Effector CD8-positive, alpha-beta T cell (primary cell): ENCODE measurements around the gene KLHL24.
"Not testable (repeated sequence)": the region's sequence is repeated elsewhere in the genome, so short reads cannot be mapped to it uniquely, and the experiment has no call there.

Experiments used
- DNase-seq: peaks from one replicate; lab custom pipeline; 2025; lab: John Stamatoyannopoulos, UW

KLHL24 gene

DNA sequence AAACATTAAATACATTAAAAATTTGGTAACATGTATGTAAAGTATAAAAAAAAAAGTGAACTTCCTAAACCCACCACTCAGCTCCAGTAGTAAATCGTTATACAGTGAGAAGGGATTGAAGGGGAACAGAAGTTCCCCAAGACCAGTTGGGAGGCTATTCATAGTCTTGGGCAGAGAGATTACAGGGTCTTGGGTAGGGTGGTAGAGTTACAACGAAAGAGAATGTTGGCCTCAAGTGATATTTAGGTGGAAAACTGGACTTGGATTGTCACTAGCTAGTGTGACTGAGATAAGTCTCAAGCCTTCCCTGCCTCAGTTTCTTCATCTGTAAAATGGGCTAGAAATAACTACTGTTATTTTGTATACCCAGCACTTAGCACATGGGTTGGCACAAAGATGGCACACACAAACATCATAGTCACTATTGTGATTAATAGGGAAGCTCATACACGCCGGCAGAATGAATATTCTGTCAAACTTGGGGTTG lies 61.7 kb downstream of the KLHL24 start:
- DNase-seq = no peak

DNA sequence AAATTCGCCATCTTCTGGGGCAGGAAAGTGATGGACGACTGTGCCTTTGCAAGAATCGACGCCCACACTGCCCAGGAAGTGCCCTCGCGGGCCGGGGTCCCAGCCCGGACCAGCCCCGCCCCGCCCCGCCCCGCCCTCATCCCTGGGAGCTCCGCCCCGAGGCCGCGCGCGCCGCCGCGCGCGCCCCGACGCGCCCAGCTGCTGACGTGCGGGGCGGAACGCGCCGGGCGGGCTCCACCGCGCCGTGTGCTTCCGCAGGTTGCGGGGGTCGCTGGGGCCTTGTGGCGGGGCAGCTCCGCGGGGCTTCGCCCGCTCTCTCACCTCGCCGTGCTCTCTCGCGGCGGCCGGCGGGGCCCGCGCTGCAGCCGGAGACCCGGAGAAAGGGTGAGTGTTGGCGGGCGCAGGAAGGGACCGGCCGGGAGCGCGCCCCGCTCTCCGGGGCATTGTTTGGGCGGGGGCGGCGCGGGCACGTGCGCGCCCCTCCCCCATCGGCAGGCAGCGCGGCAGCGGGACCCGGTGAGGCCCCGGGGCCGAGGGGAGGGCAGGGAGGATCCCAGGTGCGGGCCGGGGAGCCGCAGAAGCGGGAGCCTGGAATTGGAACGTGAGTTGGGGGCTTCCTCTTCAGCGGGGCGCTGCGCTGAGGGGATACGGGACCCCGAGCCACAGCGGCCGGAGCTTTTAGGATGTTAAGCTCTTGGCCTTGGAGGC lies 62.3 kb downstream of the KLHL24 start, which contains the start of gene YEATS2:
Gene YEATS2 (plus strand): TSS at position 188 of the 708 bp plus-strand sequence. CDS start 17,366 bp downstream, outside the sequence.
- DNase-seq = peak; percentile 50

DNA sequence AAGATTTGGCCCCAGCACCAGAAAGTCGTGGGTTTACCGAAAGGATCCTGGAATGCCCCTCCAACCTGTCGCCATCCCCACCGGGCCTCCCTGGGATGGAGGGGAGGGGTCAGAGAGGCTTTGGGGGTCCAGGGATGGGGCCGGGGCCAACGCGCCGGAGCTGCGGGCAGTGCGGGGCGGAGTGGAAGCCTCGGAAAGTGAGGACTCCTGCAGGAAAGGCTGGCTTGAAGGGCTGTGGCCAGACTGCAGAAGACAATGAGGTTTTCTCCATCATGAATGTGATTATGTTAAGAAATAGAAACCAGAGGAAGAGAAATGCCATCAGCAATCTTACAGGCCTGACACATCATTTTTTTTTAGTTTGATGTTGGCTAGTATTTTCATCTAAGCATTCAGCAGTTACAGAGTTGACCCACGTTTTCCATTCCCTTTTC lies 62.9 kb downstream of the KLHL24 start:
- DNase-seq = no peak

DNA sequence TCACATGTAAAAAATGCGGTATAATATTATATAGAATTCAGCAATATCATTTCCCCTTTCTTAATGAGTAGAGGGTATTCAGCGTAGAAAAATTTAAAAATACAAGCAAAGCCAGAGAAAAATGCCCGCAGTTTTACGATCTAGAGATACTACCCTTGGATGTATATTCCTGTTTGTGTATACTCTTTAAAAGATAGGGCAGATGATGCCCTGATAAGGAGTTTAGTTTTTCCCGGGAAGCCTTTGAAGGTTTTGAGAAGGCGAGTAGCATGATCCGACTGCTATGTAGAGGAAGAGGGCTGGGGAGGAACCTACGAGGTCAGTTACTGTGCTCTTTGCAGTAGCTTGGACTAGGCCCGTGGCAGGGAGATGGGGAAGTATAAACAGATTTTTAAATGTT lies 63.3 kb downstream of the KLHL24 start:
- DNase-seq = no peak

DNA sequence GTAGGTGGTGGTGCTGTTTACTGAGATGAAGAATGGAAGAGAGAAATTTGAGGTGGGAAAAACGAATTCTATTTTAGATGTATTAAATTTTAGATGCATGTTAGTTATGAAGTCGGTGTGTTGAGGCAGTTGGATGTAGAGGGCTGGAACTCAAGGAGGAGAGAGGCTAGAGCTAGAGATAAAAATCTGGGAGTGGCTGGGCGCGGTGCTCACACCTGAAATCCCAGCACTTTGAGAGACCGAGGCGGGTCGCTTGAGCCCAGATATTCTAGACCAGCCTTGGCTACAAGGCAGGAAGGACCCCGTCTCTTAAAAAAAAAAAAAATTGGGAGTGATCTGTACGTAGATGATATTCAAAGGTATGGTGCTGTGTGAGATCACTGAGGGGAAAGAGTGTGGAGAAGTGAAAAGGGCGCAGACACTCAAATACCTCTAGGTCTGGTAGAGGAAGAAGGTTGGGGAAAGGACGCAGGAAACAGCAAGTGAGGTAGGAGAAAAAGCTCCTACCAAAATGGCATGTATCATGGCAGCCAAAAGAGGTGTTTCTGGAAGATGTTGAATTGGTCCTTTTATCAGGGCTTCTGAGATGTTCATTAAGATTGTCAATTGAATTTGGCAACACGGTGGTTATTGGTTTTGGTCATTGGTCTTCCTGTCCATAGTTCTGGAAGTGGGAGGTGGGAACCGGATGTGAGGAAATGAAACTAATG lies 64.0 kb downstream of the KLHL24 start:
- DNase-seq = no peak

DNA sequence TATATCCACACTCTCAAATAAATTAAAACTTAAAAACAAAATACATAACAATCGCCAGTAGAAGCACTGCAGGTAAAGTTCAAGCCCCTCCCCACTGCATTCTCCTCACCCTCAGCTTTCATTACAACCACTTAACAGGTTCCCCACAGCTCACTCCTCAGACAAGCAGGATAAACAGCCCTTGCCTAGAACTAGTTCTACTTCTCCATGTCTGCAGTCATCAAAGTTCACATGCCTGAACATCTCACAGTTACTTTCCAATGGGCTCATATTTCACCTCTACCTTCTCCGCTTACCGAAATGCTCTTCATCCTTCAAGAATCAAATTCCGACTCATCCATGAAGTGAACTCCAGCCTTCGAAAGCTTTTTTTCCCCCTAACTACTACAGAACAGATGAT lies 66.3 kb downstream of the KLHL24 start:
- DNase-seq = no peak

DNA sequence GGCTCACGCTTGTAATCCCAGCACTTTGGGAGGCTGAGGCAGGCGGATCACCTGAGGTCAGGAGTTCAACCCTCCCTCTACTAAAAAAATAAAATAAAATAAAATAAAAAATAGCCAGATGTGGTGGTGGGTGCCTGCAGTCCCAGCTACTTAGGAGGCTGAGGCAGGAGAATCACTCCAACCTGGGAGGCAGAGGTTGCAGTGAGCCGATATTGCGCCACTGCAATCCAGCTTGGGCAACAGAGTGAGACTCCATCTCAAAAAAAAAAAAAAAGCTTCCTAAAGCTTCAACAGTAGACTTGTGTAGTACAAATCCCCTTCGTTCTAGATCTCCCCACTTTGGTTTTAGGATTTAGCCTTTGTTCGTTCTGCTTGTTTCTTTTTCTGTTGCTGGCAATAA lies 68.5 kb downstream of the KLHL24 start:
- DNase-seq = not testable (repeated sequence)

DNA sequence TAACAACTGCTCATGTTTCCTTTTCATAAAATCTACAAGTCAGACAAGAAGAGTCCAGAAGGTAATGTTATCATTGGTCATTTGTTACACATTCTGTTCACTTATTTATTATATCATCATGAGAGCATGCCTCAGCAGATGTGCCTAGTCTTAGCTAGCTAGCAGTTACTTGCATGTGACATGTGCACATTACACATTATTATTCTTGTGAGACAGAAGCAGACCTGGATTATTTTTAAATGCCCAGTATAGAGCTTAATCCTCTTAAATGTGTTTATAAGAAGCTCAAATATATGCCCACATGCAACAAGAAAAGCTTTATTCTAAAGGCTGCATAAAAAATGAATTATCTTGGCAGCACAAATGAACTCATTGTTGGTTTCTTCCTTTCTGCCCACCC lies 74.8 kb downstream of the KLHL24 start:
- DNase-seq = no peak

DNA sequence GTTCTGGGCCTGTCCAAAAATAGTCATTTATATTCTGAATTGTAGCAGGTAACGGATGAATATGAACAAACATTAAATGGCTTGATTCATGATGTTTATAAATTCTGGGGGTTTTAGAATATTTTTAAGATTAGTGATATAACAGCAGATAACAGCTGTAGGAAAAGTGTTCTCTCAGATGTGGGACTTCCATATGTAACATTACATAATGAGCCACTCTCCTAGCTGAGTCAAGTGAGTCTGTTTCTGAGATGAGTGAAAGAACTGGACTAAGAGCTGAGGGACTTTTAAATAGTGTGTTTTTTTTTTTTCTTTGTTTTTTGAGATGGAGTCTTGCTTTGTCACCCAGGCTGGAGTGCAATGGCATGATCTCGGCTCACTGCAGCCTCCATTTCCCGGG lies 76.1 kb downstream of the KLHL24 start:
- no peak for DNase-seq

DNA sequence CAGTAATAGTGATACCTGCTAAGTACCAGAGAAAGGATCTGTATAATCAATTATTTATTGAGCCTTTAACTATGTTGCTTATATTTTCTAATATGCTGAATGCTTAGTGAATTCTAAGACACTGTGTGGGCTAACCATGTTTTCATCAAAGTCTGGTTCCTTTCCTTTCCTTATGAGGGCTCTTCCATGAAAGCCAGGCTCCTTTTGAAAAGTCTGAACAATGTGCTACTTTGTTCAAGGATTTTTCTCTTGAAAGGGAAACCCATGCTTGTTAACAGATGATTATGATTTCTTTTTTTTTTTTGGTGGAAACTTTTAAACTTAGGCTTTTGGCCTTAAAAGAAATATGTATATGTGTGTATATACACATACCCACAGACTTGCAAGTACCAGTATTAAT lies 79.2 kb downstream of the KLHL24 start:
- no peak for DNase-seq

DNA sequence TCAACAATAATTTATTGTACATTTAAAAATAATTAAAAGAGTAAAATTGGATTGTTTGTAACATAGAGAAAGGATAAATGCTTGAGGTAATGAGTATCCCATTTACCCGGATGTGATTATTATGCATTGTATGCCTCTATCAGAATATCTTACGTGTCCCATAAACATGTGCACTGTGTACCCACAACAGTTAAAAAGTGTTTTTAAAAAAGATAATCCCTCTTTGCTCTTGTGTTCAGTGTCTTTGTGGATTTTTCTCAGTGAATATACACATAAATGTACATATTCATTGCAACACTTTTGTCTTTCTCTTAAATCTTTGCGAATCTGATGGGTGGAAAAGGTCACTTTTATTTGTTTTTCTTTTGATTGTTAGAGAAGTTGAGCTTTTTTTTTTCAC lies 82.6 kb downstream of the KLHL24 start:
- no peak for DNase-seq

DNA sequence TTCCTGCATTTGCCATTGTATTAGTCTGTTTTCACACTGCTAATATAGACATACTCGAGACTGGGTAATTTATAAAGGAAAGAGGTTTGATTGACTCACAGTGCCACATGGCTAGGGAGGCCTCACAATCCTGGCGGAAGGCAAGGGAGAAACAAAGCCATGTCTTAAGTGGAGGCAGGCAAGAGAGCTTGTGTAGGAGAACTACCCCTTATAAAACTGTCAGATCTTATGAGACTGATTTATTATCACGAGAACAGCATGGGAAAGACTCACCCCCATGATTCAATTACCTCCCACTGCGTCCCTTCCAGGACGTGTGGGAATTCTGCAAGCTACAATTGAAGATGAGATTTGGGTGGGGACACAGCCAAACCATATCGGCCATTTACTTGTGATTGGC lies 90.0 kb downstream of the KLHL24 start:
- DNase-seq = no peak

DNA sequence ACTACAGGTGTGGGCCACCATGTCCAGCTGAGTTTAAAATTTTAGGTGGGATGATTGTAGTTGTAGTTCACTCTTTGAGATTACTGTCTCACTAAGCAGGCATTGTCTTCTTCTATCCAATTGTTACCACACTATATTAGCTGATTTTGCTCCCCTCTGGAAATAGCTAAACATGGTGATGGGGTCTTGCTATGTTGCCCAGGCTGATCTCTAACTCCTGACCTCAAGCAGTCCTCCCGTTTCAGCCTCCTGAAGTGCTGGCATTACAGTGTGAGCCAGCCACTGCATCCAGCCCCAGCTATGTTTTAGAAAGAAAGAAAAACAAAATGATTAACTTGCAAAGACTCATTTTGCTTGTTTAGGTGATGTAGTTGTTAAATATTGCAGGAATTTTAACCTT lies 92.8 kb downstream of the KLHL24 start:
- no peak for DNase-seq

DNA sequence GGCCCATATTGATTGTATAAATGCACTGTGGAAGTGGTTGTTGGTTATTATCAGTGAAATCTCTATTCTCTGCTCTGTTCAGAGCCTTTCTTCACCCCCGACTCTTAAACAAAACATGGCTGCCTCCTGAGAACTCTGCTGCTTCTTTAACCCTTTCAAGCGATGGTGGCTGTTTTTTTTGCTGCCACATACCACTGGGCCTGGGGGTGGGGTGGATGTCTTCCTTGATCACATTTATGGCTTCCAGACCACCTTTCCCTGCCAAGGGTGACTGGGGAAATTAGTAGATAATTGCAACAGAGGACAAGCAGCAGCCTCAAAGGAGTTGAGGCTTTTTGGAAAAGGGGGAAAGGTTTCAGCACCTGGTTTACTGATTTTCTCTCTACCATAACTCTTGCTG lies 94.9 kb downstream of the KLHL24 start:
- no peak for DNase-seq

DNA sequence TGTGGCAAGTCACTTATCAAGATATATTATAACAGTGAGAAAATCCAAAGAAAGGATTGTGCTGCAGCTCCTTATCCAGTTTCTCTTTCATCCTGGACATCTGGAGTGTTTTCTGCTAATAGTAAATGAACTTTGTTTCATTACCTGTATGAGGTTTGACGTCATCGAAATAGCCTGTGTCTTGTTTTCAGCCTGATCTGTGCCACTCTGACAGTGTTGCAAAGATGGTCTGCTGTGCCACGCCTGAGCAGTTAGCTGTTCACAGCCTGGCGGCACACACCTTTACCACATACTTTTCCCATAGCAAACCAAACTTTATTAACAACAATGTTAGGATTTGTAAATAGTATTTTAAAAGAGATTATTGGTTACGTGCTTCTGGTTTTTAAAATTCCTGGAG lies 96.2 kb downstream of the KLHL24 start:
- no peak for DNase-seq

DNA sequence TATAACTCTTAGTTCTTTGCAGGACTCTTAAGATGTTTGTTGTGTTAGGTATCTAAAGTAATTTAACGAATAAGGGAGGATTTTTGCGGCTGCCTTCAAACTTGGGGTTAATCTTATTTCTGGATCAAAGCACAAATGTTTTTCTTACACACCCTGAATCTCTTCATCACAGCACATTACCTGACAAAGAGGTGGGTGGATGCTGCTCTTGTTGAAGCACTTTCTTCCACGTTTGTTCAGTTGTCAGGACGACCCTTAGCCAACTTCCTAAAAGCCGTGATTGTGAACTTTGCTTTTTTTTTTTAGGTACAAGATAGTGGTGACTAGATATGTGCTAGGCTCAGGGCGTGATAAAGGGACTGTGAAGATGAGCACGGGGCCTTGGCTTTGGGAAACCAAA lies 98.1 kb downstream of the KLHL24 start:
- no peak for DNase-seq
